ENCODE measurements around the gene DDX25. TPM values are rescaled to one million over a fixed set of nuclear protein-coding genes. Genes with fewer than 3 reads are reported as not detected.

The DDX25 gene
- total and polyA plus RNA-seq, 2 of the 4 experiments (the other 2 are of a cell fraction) = under 0.01 TPM; not detected in 1

DNA sequence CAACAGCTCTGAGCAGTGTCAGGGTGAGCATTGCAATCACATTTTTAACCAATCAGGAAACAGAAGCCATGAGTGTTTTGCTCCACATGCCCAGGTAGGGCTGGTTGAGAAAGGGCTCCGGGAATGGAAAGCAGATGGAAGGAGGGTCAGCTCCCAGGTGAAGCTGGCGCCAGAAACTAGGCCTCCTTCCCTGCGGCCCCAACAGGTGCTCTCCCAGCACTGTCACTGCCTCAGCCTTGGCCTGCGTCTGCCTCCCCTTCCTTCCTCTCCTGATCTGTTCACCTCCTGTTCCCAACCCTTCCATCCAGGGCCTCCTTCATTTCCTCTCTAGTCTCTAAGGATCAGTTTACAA lies 36.9 kb downstream of the DDX25 start:
- H2AFZ ChIP-seq (replicated peaks; ENCODE audit: low read length, poor library complexity) = no peak overlapping the region
- POLR2A ChIA-PET (ENCODE audit: unreplicated experiment) = no interaction called here
- CTCF ChIA-PET = no interaction called here

More for the DNA sequence above, 36.9 kb downstream of the DDX25 start:
- H3K79me1 ChIP-seq (ENCODE audit: low read depth in 1 of 2, low read length in 2 of 2) = no peaks in the 10 kb centered on the region
- H4K8ac ChIP-seq (ENCODE audit: low read depth in 2 of 2, low read length in 2 of 2) = no peak overlapping the region
- BruUV-seq (replicated peaks) = no TSS peak
- H4K91ac ChIP-seq (ENCODE audit: insufficient read depth, low read depth, low read length) = no peak overlapping the region
- WGBS, 2 experiments (ENCODE audit: extremely low coverage in 2 of 2, insufficient read length in 1 of 2) = no CpG with 5 or more reads among the region's 4 CpGs
- H3K27me3 ChIP-seq (ENCODE audit: control insufficient read depth, insufficient read depth, low read length) = peaks cover 17% of the 10 kb centered on the region; the same call in 1 of the 2 replicates
- no peak overlapping the region for H2BK20ac ChIP-seq (ENCODE audit: low read depth, low read length)
- no peaks in the 10 kb centered on the region for H3K9me1 ChIP-seq (ENCODE audit: insufficient read depth, low read length)
- H2BK120ac ChIP-seq (ENCODE audit: low read depth, low read length) = no peak overlapping the region
- H3K4me1 ChIP-seq (ENCODE audit: control insufficient read depth, insufficient read depth, low read length) = no peaks in the 10 kb centered on the region
- H4K20me1 ChIP-seq (ENCODE audit: insufficient read depth, low read length) = no peaks in the 10 kb centered on the region
- ATAC-seq (ENCODE audit: low read depth) (no peak), DNase-seq (no peak)
- no peak overlapping the region for H2BK5ac ChIP-seq (ENCODE audit: low read depth, low read length, poor library complexity, severe bottlenecking)
- H3K9ac ChIP-seq (ENCODE audit: low read depth, low read length) = no peak overlapping the region
- H3K4ac ChIP-seq (ENCODE audit: low read depth, low read length) = no peak overlapping the region
- H3K27ac ChIP-seq (ENCODE audit: insufficient read depth, low read length) = no peak overlapping the region
- intact Hi-C loops (cut with micrococcal nuclease) = no loop called here
- no peak overlapping the region for H2BK15ac ChIP-seq (ENCODE audit: low read depth, low read length)
- no peak overlapping the region for H2AK9ac ChIP-seq (replicated peaks; ENCODE audit: low read depth, low read length, poor library complexity)
- no peak overlapping the region for H3K18ac ChIP-seq (ENCODE audit: low read depth, low read length)
- no peak overlapping the region for H3K14ac ChIP-seq (replicated peaks; ENCODE audit: low read depth, low read length)
- H3K56ac ChIP-seq (ENCODE audit: extremely low read depth, insufficient read depth, low read length) = no peak overlapping the region
- in situ Hi-C loops (cut with MboI; ENCODE audit: low sequenced_read_pairs) = no loop called here
- H3K23ac ChIP-seq (ENCODE audit: low read depth, low read length) = no peak overlapping the region
- H3K36me3 ChIP-seq (ENCODE audit: control insufficient read depth, insufficient read depth, low read length) = no peaks in the 10 kb centered on the region
- H4K5ac ChIP-seq (ENCODE audit: low read depth, low read length) = no peak overlapping the region
- no peak overlapping the region for H3K4me2 ChIP-seq (ENCODE audit: low read depth, low read length)
- no peaks in the 10 kb centered on the region for H3K9me3 ChIP-seq (ENCODE audit: control insufficient read depth, insufficient read depth, low read length)
- H2AK5ac ChIP-seq (ENCODE audit: low read depth, low read length) = no peak overlapping the region
- dilution Hi-C loops (cut with HindIII; ENCODE audit: low sequenced_read_pairs, unreplicated experiment) = no loop called here
- no peak for TF ChIP-seq RFX5 (IDR thresholded peaks at IDR 0.05; ENCODE audit: low read depth, low read length)
- no peak for TF ChIP-seq MAZ (IDR thresholded peaks at IDR 0.05; ENCODE audit: borderline replicate concordance, low read depth, low read length)
- TF ChIP-seq MAFK (IDR thresholded peaks at IDR 0.05; ENCODE audit: low read depth, low read length) = no peak
- TF ChIP-seq, protein P1, sequence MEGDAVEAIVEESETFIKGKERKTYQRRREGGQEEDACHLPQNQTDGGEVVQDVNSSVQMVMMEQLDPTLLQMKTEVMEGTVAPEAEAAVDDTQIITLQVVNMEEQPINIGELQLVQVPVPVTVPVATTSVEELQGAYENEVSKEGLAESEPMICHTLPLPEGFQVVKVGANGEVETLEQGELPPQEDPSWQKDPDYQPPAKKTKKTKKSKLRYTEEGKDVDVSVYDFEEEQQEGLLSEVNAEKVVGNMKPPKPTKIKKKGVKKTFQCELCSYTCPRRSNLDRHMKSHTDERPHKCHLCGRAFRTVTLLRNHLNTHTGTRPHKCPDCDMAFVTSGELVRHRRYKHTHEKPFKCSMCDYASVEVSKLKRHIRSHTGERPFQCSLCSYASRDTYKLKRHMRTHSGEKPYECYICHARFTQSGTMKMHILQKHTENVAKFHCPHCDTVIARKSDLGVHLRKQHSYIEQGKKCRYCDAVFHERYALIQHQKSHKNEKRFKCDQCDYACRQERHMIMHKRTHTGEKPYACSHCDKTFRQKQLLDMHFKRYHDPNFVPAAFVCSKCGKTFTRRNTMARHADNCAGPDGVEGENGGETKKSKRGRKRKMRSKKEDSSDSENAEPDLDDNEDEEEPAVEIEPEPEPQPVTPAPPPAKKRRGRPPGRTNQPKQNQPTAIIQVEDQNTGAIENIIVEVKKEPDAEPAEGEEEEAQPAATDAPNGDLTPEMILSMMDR (conservative IDR thresholded peaks at IDR 0.05; ENCODE audit: low read depth, low read length) = no peak
- no peak overlapping the region for H3K4me3 ChIP-seq (ENCODE audit: insufficient read depth, low read depth, low read length)

Data from IMR-90 (cell line).